D721Med (cell line): ENCODE measurements around the gene IL27RA.

Source experiments
- DNase-seq: peaks from one replicate; pipeline ENCODE4 v3.0.0; 2011; ENCODE audit warnings: low spot score; ENCODE audit not compliant: insufficient read length
- FAIRE-seq: peaks from 2 replicates; lab custom pipeline; 2011; peaks lifted over from hg19 to GRCh38; lab: Jason Lieb, UNC
- CTCF ChIP-seq: IDR thresholded peaks from 2 replicates; pipeline ENCODE4 v1.5.1; 2012; ENCODE audit warnings: mild to moderate bottlenecking, control low read depth; ENCODE audit not compliant: insufficient read depth; ENCODE audit errors: missing control alignments

The IL27RA gene

GRCh38 chr19:14052470-14052869 lies 20.9 kb downstream of the IL27RA start:
- DNase-seq (no peak), FAIRE-seq (no peak)
- no peak for TF ChIP-seq CTCF

GRCh38 chr19:14053032-14053431 lies 21.5 kb downstream of the IL27RA start:
- no peak for DNase-seq
- FAIRE-seq: no peak
- TF ChIP-seq CTCF: no peak

- no peak for TF ChIP-seq CTCF
- FAIRE-seq: no peak
- no peak for DNase-seq
These were observed 21.9 kb downstream of the IL27RA start for GRCh38 chr19:14053500-14053899.

GRCh38 chr19:14054099-14054498 lies 22.5 kb downstream of the IL27RA start:
- no peak for DNase-seq
- no peak for TF ChIP-seq CTCF
- no peak for FAIRE-seq

GRCh38 chr19:14054721-14055120 lies 23.2 kb downstream of the IL27RA start:
- no peak for DNase-seq
- FAIRE-seq: no peak
- no peak for TF ChIP-seq CTCF

GRCh38 chr19:14055396-14055795 lies 23.8 kb downstream of the IL27RA start:
- no peak for TF ChIP-seq CTCF
- FAIRE-seq (no peak), DNase-seq (no peak)

- DNase-seq: no peak
- FAIRE-seq: no peak
These were observed 24.6 kb downstream of the IL27RA start for GRCh38 chr19:14056069-14056666.

More at GRCh38 chr19:14056069-14056666, 24.6 kb downstream of the IL27RA start:
- no peak for TF ChIP-seq CTCF
